GM21390 (cell line): Measurements from ENCODE around the gene ZDHHC6.
"Not testable (repeated sequence)": the region's sequence is repeated elsewhere in the genome, so short reads cannot be mapped to it uniquely, and the experiment has no call there.

Experiments
- ATAC-seq: cut with Tn5 transposase; IDR thresholded peaks from one replicate; pipeline ENCODE4 v1.9.1; 2021; ENCODE audit not compliant: unreplicated experiment

Gene ZDHHC6

GRCh38 chr10:112446855-112447619 lies at the start of gene ZDHHC6, which contains the start of gene VTI1A:
Gene ZDHHC6 (minus strand): TSS chr10:112446914. CDS start chr10:112445436, 1,478 bp downstream.
Gene VTI1A (plus strand): TSS chr10:112447215. CDS start chr10:112447374, 159 bp downstream.
- peak; percentile 95 for ATAC-seq

GRCh38 chr10:112492736-112493135 lies 46.0 kb upstream of the ZDHHC6 start:
- no peak for ATAC-seq

GRCh38 chr10:112491144-112491543 lies 44.4 kb upstream of the ZDHHC6 start:
- ATAC-seq, result no peak

- no peak for ATAC-seq
These were observed 43.8 kb upstream of the ZDHHC6 start for GRCh38 chr10:112490545-112490944.

GRCh38 chr10:112487964-112488363 lies 41.2 kb upstream of the ZDHHC6 start:
- ATAC-seq, result no peak

- ATAC-seq, result no peak
These were observed 37.7 kb upstream of the ZDHHC6 start for GRCh38 chr10:112484399-112484798.

GRCh38 chr10:112481602-112482001 lies 34.9 kb upstream of the ZDHHC6 start:
- no peak for ATAC-seq

GRCh38 chr10:112475575-112476218 lies 29.0 kb upstream of the ZDHHC6 start:
- ATAC-seq, result no peak

- no peak for ATAC-seq
These were observed 25.3 kb upstream of the ZDHHC6 start for GRCh38 chr10:112471878-112472487.

- ATAC-seq, result no peak
These were observed 20.9 kb upstream of the ZDHHC6 start for GRCh38 chr10:112467541-112468075.

- ATAC-seq, result no peak
These were observed 20.1 kb upstream of the ZDHHC6 start for GRCh38 chr10:112466802-112467201.

- ATAC-seq, result no peak
These were observed 18.7 kb upstream of the ZDHHC6 start for GRCh38 chr10:112465299-112465883.

- not testable (repeated sequence) for ATAC-seq
These were observed 17.4 kb upstream of the ZDHHC6 start for GRCh38 chr10:112464074-112464473.

GRCh38 chr10:112461029-112461887 lies 14.5 kb upstream of the ZDHHC6 start:
- ATAC-seq, result no peak

- no peak for ATAC-seq
These were observed 13.7 kb upstream of the ZDHHC6 start for GRCh38 chr10:112460366-112460765.

- no peak for ATAC-seq
These were observed 9.8 kb upstream of the ZDHHC6 start for GRCh38 chr10:112456533-112456932.

- ATAC-seq, result no peak
These were observed 8.4 kb upstream of the ZDHHC6 start for GRCh38 chr10:112454910-112455779.

GRCh38 chr10:112448888-112449287 lies 2.2 kb upstream of the ZDHHC6 start:
- ATAC-seq, result no peak

GRCh38 chr10:112447620-112447928 lies 860 bp upstream of the ZDHHC6 start:
- no peak for ATAC-seq
